ENCODE measurements around the gene BTG3.

BTG3 gene

DNA sequence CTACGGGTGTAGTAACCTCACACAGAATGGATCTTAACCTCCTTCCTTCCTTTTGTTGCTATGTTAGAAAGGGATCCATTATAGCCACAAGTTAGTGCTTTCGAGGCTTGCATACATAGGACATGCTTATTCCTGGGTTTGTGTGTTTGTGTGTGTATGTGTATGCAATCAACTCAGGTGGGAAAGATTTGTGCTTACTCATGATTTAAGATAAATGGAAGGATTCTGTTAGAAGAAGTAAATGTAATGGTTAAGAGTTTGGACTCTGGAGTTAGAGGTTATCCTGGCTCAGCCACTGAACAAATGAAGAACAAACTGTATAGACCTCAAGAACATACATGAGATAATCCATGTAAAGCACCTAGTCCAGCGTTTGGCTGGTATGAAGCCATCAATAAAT lies 28.8 kb downstream of the BTG3 start:
- DNase-seq: no peak

GRCh38 chr21:17580319-17580718 lies 32.4 kb downstream of the BTG3 start:
- DNase-seq: no peak

- DNase-seq: no peak
These were observed 33.8 kb downstream of the BTG3 start for GRCh38 chr21:17578876-17579275.

DNA sequence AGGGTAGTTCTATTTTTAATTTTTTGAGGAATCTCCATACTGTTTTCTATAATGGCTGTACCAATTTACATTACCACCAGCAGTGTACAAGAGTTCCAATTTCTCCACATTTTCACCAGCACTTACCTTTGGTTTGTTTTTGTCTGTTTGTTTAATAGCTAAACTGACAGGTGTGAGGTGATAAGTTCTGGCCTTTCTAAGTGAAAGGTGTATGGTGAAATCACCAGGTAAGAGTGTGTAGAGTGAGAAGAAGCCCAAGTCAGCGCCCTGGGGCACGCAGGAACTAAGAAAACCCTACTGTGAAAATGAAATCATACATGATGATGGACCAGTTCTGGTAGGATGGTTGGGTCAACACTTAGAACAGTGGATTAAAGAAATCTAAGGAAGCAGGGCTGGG lies 34.5 kb downstream of the BTG3 start:
- no peak for DNase-seq

GRCh38 chr21:17577701-17578100 lies 35.0 kb downstream of the BTG3 start:
- DNase-seq: no peak

DNA sequence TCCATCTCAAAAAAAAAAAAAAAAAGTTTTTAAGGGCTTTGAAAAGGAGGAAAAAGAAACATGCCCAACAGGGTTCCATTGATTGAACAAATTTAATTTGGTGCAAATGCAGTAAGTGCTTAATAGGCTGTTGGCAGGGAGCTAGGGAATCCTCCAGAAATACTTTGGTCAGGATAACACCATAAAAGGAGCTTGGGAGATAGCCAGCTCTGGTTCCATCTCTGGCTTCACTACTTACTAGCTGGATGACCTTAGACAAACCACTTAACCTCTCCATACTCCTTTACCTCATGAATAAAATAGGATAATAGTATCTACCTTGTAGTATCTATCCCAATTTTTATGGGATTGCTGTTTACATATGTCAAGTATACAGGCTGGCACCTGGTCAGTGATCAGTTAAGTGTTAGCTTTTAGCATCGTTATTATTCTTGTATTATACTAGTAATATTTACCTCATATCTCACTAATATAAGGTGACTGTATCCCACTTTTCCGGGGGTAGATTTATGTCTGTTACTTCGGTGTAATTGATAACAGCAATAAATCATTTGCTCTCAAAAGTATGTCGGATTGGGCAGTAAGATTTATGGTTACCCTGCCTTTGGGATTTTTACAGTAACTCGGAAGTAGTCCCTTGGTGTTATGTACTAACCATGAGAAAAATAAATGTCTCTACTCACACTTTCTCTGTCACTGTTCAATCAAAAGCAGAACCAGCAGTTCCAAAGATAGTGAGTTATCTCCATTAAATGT lies 36.4 kb downstream of the BTG3 start:
- DNase-seq: no peak

DNA sequence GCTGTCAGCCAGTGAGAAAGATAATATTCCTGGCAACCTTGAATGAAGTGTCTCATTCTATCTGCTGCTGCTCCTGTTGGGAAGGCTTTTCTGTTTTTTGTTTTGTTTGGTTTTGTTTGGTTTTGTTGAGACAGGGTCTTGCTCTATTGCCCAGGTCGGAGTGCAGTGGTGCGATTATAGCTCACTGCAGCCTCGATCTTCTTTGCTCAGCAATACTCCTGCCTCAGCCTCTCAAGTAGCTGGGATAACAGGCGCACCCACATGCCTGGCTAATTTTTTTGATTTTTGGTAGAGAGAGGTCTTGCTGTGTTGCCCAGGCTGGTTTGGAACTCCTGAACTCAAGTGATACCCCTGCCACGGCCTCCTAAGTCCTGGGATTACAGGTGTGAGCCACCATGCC lies 37.6 kb downstream of the BTG3 start:
- no peak for DNase-seq

GRCh38 chr21:17572431-17572830 lies 40.3 kb downstream of the BTG3 start:
- DNase-seq: no peak

- DNase-seq: no peak
These were observed 41.9 kb downstream of the BTG3 start for GRCh38 chr21:17570786-17571185.

- DNase-seq: no peak
These were observed 52.2 kb downstream of the BTG3 start for GRCh38 chr21:17560377-17561025.

- DNase-seq: no peak
These were observed 57.8 kb downstream of the BTG3 start for GRCh38 chr21:17554679-17555465.

- no peak for DNase-seq
These were observed 58.6 kb downstream of the BTG3 start for GRCh38 chr21:17554120-17554519.

DNA sequence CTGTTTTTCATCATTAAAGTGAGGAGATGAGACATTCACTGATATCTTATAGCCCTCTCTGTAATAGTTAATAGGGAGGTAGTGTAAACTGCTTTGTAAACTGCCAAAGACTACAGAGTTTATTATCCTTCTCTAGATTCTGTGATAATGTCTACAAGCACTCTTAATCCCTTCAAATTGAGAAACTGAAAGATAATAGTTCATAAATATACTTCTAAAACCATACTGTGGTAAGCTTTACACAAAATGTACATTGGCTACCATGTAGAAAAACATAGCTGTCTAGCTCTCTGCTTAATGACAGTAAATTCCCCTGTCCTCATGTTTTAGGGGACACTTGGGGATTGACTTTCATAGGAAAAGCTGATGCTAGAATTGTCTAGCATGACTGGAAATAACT lies 60.3 kb downstream of the BTG3 start:
- DNase-seq: no peak

DNA sequence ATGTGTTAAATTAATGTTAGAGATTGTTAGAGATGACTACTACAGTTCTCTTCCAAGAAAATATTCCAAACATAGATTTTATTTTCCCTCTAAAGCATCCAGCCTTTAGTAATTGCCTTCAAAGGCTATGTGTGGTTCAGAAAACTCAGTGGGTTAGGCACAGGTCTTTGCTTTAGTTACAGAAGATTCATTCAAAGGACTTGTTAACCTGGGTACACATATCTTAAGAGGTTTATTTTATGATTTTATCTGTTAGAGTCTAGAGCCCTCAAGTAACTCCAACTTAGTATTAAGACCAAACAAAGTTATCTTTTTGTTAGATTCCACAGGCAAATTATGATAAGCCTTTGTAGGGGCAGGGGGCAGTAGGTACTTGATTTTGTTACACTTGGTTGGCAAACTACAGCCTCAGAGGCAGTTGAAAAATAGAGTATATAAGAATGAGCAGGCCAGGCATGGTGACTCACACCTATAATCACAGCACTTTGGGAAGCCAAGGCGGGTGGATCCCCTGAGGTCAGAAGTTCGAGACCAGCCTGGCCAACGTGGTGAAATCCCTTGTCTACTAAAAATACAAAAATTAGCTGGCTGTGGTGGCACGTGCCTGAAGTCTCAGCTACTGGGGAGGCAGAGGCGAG lies 61.9 kb downstream of the BTG3 start:
- no peak for DNase-seq

GRCh38 chr21:17548262-17548661 lies 64.4 kb downstream of the BTG3 start:
- no peak for DNase-seq

- DNase-seq: no peak
These were observed 67.7 kb downstream of the BTG3 start for GRCh38 chr21:17545007-17545406.
